Uterus (tissue), 2 donors: ENCODE measurements around the gene SPON1.
"Not testable (repeated sequence)": the region's sequence is repeated elsewhere in the genome, so short reads cannot be mapped to it uniquely, and the experiment has no call there.

ENCODE experiments used
- CTCF ChIP-seq, 4 experiments: fragments of 200-600 bp in 2 of 4; fragments of 450-650 bp in 2 of 4; sonication (generic) in 2 of 4; IDR thresholded peaks; one replicate each; pipeline ENCODE4 v1.5.1; 2016 to 2019; ENCODE audit warnings: antibody characterized with exemption in 4 of 4, mild to moderate bottlenecking in 2 of 4, moderate library complexity in 1 of 4
- POLR2A ChIP-seq, 2 donors: fragments of 450-650 bp; IDR thresholded peaks; one replicate each; pipeline ENCODE4 v1.6.1; 2016; ENCODE audit warnings: antibody characterized with exemption in 2 of 2, mild to moderate bottlenecking in 1 of 2, moderate library complexity in 1 of 2

DNA sequence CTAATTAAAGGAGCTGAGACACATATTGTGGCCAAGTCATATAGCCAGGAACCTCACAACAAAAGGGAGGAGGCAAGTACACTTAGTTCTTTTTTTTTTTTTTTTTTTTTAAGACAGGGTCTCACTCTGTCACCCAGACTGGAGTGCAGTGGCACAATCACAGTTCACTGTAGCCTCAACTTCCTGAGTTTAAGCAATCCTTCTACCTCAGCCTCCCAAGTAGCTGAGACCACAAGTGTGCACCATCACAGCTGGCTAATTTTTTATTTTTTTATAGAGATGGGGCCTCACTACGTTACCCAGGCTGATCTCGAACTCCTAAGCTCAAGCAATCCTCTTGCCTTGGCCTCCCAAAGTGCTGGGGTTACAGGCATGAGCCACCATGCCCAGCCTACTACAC lies 73.0 kb downstream of the SPON1 start:
- not testable (repeated sequence) for TF ChIP-seq CTCF, POLR2A (IDR thresholded peaks at IDR 0.05)
